ENCODE measurements around the gene CNTN6. TPM values are rescaled to one million over a fixed set of nuclear protein-coding genes. Genes with fewer than 3 reads are reported as not detected.

Gene CNTN6
- polyA plus RNA-seq, 1 experiment: not detected

DNA sequence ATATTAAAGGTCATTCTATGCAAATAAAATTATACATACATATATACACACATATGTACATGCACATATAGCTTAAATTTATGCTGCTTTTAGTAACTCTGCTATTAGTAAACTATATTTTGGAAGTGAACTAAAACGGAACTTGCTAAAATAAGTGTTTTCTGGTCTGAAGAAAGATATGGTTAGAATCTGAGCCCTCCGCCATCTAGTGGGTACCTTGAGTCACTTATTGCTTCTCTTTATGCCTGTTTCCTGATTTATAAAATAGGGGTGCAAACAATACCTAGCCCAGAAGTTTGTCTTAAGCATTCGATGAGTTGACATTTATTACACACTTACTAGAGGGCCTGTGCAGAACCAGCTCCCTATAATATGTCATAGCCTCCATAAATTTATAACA, 255.7 kb downstream of the CNTN6 start:
- no peaks in the 10 kb centered on the region for H3K36me3 ChIP-seq (ENCODE audit: control insufficient read depth, insufficient read depth, low read length)
- TF ChIP-seq, protein P1, sequence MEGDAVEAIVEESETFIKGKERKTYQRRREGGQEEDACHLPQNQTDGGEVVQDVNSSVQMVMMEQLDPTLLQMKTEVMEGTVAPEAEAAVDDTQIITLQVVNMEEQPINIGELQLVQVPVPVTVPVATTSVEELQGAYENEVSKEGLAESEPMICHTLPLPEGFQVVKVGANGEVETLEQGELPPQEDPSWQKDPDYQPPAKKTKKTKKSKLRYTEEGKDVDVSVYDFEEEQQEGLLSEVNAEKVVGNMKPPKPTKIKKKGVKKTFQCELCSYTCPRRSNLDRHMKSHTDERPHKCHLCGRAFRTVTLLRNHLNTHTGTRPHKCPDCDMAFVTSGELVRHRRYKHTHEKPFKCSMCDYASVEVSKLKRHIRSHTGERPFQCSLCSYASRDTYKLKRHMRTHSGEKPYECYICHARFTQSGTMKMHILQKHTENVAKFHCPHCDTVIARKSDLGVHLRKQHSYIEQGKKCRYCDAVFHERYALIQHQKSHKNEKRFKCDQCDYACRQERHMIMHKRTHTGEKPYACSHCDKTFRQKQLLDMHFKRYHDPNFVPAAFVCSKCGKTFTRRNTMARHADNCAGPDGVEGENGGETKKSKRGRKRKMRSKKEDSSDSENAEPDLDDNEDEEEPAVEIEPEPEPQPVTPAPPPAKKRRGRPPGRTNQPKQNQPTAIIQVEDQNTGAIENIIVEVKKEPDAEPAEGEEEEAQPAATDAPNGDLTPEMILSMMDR (IDR thresholded peaks at IDR 0.05; ENCODE audit: insufficient read depth, low read depth, low read length): no peak
- ChIA-PET CTCF (no interaction called here), POLR2A (no interaction called here)
- no peak for DNase-seq (ENCODE audit: low read depth)
- H3K27me3 ChIP-seq (ENCODE audit: control insufficient read depth, insufficient read depth, low read length): no peaks in the 10 kb centered on the region
- no peak overlapping the region for H3K4me3 ChIP-seq (ENCODE audit: low read depth, low read length)

DNA sequence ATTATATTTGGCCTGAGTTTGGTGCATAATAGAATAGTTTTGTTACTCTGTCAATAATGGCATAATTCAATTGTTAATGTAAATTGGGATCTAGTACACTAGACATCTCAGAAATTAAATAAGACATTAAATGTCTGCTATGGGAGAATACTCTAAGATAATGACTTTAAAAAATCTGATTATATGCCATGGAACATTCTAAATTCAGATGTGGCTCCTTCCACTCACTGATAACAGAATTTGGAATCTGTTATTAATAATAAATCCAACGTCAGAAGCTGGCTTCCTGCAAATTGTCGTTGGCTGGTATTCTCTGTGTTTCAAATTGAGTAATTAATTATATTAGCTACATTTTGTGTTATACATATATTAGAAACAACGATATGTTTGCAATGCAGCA, 258.1 kb downstream of the CNTN6 start:
- no peak for DNase-seq (ENCODE audit: low read depth)
- Histone ChIP-seq H3K4me3 (ENCODE audit: low read depth, low read length) (no peak overlapping the region), H3K36me3 (ENCODE audit: control insufficient read depth, insufficient read depth, low read length) (no peaks in the 10 kb centered on the region), H3K27me3 (ENCODE audit: control insufficient read depth, insufficient read depth, low read length) (no peaks in the 10 kb centered on the region)
- CTCF ChIA-PET: interaction anchor here (0.6 kb wide), 1 partner anchor 133 kb away, joined by 3 read pairs; no protein-coding TSS in a partner anchor
- POLR2A ChIA-PET: no interaction called here
- TF ChIP-seq, protein P1 (IDR thresholded peaks at IDR 0.05; ENCODE audit: insufficient read depth, low read depth, low read length): no peak

DNA sequence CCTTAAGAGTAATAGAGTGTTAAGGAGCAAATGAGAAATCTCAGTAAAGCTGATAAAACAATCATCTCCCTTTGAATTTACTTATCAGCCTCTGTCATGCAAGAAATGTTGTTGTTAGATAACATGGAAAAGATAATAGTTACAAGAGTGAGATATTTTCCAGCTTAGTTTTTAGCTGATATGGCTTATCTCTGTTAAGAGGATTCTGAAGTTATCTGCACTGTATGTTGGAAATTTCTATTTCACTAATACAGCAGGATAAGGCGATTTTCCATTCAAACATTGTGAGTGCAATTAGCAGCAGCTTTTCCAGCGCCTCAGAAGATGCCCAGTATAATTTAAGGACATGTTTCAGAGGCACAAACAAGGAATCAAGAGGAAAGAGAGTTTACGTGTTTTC, 262.9 kb downstream of the CNTN6 start:
- POLR2A ChIA-PET: no interaction called here
- Histone ChIP-seq H3K27me3 (ENCODE audit: control insufficient read depth, insufficient read depth, low read length) (no peaks in the 10 kb centered on the region), H3K4me3 (ENCODE audit: low read depth, low read length) (no peak overlapping the region), H3K36me3 (ENCODE audit: control insufficient read depth, insufficient read depth, low read length) (no peaks in the 10 kb centered on the region)
- no peak for DNase-seq (ENCODE audit: low read depth)
- CTCF ChIA-PET: no interaction called here
- TF ChIP-seq, protein P1 (IDR thresholded peaks at IDR 0.05; ENCODE audit: insufficient read depth, low read depth, low read length): no peak

GRCh38 chr3:1356101-1356500, 263.3 kb downstream of the CNTN6 start:
- no peak for DNase-seq (ENCODE audit: low read depth)
- H3K36me3 ChIP-seq (ENCODE audit: control insufficient read depth, insufficient read depth, low read length): no peaks in the 10 kb centered on the region
- H3K27me3 ChIP-seq (ENCODE audit: control insufficient read depth, insufficient read depth, low read length): no peaks in the 10 kb centered on the region
- ChIA-PET POLR2A (no interaction called here), CTCF (no interaction called here)
- TF ChIP-seq, protein P1 (IDR thresholded peaks at IDR 0.05; ENCODE audit: insufficient read depth, low read depth, low read length): no peak
- H3K4me3 ChIP-seq (ENCODE audit: low read depth, low read length): no peak overlapping the region

- DNase-seq (ENCODE audit: low read depth): no peak
- CTCF ChIA-PET: no interaction called here
- TF ChIP-seq, protein P1 (IDR thresholded peaks at IDR 0.05; ENCODE audit: insufficient read depth, low read depth, low read length): no peak
- Histone ChIP-seq H3K36me3 (ENCODE audit: control insufficient read depth, insufficient read depth, low read length) (no peaks in the 10 kb centered on the region), H3K27me3 (ENCODE audit: control insufficient read depth, insufficient read depth, low read length) (no peaks in the 10 kb centered on the region), H3K4me3 (ENCODE audit: low read depth, low read length) (no peak overlapping the region)
- POLR2A ChIA-PET: no interaction called here
Observed at GRCh38 chr3:1365528-1365927, 272.7 kb downstream of the CNTN6 start.
